ENCODE measurements around the gene CCL27.
A peak's percentile ranks its signal among the peaks of the same experiment; 100 is the strongest.

The CCL27 gene, protein sequence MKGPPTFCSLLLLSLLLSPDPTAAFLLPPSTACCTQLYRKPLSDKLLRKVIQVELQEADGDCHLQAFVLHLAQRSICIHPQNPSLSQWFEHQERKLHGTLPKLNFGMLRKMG

DNA sequence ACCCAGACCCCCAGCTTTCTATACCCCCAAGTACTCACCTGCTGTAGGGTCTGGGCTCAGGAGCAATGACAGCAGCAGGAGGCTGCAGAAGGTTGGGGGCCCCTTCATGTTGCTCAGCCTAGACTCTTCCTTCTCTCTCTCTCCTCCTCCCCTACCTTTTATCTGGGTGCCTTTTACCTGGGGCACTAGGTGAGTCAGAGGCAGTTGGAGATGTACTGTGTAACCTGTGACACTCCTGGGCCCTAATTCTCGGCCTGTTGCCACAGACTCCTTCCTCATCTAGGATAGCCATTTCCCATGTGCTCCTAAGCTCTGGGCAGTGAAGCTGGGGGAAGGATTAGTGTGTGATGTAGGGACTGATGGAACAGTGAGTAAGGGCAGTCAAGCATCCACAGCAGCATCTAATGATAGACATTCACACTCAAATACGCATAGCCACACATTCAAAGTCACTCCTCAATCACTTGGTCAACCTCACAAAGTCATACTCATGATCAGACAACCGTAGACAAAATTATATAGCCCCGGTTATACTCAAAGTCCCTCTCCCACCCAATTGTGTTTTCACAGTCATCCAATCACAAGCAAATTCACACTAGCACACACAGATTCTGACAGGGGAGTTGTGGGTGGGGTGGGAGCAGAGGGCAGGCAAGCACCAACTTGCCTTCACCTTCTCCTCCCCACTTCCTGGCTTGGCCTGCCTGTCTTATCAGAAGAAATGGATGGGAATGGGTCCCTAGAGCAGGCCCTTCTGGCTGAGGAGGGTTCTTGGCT, at the start of gene CCL27:
Gene CCL27, minus strand, starts transcription at position 132 of the 777 bp plus-strand sequence. Its CDS starts 24 bp downstream, at position 108.
- DNase-seq (ENCODE audit: low read depth in 2 of 2), result no peak

DNA sequence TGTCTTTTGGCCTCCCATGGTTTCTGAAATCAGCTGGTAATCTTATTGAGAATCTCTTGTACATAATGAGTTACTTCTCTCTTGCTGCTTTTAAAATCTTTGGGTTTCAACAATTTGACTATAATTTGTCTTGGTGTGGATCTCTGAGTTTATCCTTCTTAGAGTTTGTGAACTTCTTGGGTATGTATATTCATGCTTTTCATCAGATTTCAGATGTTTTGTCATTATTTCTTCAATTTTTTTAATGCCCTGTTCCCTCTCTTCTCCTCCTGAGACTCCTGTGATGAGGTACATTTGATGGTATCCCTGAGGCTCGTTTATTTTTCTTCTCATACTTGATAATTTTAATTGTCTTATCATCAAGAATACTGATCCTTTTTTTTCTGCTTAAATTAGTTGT, 49.7 kb upstream of the CCL27 start:
- no peak for DNase-seq (ENCODE audit: low read depth in 2 of 2)

DNA sequence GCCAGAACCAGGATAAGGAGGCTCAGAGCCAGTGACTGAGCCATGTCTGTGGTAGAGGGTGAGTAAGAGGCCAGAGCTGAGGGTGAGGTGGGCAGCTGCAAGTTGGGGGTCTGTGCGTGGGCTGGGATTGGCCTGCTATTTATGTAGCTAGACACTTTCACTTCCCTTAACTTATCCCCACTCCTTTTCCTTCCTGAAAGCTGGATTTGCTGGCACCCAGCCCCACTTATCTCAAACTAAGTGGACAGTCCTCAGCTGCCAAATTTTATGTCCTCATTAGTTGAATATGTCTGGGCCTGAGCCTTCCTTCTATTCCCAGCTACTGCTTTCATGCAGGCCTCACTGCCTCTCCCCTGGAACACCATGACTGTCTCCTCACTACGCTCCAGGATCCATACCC, 47.6 kb upstream of the CCL27 start, which contains the start of gene CCL21:
Gene CCL21, minus strand, starts transcription at position 114 of the 400 bp plus-strand sequence. Its CDS starts 70 bp downstream, at position 44.
- no peak for DNase-seq (ENCODE audit: low read depth in 2 of 2)

DNA sequence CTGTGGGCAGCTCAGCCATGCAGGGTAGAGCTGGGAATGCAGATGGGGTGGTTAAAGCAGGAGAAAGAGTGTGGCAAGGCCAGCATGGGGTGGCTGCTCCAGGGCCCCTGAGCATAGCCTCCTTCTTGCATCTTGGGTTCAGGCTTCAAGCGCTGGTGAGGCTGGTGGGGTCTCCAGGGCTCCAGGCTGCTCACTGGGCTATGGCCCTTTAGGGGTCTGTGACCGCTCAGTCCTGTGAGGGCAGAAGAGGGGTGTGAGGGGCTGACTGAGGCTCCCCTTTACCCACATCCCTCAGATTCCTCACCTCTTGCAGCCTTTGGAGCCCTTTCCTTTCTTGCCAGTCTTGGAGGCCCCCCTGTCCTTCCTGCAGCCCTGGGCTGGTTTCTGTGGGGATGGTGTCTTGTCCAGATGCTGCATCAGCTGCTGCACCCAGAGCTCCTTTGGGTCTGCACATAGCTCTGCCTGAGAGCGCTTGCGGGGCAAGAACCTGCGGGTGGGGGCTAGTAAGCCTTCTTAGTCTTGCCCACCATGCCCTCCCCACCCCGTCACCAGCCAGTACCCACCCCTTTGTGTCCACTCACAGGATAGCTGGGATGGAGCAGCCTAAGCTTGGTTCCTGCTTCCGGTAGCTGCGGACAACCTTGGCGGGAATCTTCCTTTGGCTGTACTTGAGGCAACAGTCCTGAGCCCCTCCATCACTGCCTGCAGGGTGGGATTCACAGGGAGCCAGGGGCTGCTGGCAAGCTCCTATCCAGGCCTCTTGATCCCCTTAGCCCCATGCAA, 46.9 kb upstream of the CCL27 start:
- DNase-seq (ENCODE audit: low read depth in 2 of 2), result no peak

DNA sequence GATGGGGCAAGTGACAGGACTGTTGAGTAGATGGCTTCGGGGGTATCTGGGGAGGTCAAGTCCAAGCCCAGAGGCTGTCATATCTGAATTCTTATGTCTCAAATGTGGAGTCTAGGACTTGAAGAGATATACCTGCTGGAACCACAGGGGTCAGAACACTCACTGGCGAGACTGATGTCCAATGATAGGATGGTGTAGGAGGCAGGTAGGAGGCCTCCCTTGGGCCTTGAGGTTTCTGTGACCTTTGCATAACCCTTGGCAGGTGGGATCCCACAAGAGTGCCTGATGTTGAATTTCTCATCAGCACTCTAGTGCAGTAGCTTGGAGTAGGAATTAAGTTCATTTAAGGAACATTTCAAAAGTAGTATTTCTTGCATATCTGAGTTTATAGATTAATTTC, 44.7 kb upstream of the CCL27 start:
- no peak for DNase-seq (ENCODE audit: low read depth in 2 of 2)

DNA sequence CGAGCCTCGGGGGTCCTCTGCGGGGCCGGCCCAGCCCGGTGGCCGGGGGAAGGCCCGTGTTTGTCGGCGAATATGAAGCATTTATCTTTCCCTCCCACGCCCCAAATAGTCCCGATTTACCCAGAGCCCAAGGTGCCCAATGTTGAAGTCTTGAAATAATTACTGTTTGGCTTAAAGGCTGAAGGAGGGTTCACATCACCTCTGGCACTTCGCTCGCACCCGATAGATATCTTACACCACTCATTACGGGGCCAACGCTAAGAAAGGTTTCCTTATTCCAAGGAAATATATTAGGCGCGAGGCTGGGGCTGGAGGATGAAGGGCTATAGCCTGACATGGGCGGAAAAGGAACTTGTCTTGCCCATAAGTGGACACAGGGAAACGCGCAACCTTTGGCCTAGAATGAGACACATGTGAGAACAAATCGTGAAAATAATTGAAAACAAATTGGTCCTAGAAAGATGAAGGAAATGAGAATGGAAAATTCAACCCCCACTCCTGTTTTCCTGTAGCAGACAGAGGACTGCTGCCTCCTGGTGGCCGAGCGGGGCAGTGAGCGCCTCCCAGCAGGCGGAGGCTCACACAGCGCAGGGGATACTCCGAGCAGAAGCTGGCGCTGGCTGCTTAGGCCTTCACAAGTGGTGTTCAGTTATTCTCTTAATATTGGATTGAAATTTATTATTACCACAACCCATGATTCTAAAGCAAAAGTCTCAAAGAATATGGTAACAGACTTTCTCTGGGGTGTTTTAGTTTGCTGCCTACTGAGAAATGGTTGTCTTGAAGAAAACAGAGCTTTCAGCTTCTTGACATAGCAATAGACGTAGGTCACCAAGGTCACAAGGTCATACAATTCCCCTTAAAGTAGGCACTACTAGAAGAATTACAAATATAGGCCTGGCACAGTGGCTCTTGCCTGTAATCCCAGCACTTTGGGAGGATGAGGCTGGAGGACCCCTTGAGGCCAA, 39.6 kb upstream of the CCL27 start:
- peak; percentile 81 to 82 for DNase-seq (ENCODE audit: low read depth in 2 of 2)

DNA sequence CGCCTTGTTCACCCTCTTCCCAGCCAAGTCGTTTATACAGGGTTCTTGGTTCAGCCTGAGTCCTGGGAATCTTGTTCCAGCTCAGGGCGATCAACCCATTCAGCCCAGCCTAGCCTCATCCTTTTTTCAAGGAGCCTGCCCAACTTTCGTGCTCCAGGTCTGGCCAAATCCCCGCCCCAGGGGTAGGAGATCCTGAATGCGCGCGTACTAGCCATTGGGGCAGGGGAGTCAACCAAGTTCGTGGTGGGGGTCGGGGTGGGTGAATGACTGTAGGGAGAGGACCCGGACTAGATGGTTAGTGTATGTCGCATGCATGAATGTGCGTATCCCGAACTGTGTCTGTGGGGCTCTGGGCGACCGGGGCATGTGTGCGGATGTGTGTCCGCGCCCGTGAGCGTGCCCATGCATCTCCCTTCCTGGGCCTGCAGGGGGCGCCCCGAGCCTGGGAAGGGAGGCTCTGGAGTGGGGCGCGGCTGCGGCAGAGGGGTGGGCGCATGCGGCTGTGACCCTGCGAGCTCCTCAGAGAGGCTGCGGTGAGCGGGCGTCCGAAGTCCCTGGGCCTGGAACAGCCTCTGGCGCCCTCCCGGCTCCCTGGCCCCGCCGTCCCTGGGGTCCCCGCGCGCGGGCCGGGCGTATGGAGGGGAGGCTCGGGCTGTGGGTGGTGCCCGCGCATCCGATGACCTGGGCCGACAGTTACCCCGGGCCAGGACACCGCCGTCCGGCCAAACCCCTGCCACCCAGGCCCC, 38.7 kb upstream of the CCL27 start:
- DNase-seq (ENCODE audit: low read depth in 2 of 2), result peak; percentile 72 to 76

DNA sequence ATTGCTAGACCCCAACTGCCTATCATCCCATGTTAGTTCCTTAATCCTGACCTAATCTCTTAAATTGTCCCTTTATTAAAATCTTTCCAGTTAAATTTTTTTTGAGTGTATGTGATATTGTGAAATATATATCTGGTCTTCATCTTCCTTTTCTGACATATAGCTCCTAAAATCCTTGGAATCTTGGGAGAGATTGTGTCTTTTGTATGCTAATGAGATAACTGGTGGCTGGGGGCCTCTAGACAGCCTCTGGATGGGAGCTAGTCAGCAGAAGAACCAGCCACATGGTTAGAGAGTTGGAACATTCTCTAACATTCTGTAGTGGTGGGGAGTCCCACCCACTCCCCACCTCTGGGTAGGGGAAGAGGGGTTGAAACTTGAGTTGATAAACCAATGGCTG, 32.4 kb upstream of the CCL27 start:
- DNase-seq (ENCODE audit: low read depth in 2 of 2), result no peak

DNA sequence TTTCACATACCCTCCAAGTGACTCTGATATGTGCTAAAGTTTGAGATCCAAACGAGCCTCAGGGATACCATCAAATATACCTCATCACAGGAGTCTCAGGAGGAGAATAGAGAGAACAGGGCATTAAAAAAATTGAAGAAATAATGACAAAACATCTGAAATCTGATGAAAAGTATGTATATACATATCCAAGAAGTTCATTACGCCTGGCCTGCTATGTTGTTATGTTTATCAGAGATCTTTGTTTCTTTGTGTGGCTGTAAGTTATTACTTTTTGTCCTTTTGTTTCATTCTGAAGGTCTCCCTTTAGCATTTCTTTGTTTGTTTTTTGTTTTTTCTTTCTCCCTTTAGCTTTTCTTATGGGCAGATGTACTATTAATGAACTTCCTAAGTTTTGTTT, 31.1 kb upstream of the CCL27 start:
- DNase-seq (ENCODE audit: low read depth in 2 of 2), result no peak

DNA sequence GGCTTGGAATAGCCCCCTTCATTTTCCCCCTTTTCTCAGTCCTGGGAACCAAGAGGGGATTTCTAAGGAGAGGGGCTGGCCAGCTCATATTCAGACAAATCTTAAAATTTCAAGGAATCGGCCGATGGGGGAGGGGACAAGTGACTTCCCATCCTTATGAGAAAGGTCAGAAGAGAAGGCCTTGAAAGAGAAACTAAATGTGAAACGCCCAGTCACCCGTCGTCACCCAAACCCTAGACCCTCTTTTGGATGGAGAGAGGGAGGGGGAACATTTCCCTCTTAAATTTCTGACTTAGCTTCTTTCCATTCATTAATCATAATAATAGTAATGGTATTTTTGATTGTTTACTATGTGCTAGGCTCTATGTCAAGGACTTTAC, 29.5 kb upstream of the CCL27 start:
- no peak for DNase-seq (ENCODE audit: low read depth in 2 of 2)

DNA sequence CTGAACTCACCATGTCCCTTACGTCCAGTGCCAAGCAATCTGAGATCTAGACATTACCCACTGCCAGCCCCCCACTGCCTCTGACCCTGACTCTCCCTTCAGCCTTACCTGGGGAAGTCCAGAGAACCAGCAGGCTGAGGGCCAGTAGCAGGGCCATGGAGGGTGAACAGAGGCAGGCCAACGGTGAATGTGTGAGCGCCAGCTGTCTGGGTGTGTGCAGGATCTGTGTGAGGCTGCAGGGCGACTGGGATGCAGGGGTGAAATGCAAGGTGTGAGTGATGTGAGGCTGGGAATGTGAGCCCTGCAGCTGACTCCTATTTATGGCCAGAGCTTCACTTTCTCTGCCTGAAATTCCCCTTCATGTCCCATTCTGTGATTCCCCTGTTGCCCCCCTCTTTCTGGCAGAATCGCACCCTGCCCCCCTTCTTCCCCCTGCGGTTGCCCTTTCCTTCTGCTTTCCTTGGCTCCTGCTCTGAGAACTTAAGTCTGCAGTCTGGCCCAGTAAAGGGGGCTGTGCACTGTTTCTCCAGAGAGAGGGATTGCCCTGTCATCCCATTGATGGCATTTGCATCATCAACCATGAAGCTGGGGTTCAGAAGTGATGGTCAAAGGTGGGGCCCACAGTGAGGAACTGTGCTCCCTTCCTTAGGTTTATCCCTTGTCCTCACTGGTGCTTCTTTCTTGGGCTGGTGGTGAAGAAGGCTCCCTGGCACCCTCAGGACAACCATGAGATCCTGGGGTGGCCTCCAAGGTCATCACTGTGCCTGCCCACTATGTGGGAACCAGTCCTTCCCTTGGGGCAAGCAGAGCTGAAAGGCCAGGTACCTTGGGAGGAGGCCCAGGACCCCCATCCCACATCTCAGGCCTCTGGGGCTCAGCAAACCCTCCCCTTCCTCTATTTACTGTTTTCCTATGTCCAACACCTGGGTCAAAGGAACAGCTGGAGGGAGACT, 28.8 kb upstream of the CCL27 start, which contains the start of gene CCL19:
Gene CCL19, minus strand, starts transcription at position 294 of the 953 bp plus-strand sequence. Its CDS starts 137 bp downstream, at position 157.
- no peak for DNase-seq (ENCODE audit: low read depth in 2 of 2)

DNA sequence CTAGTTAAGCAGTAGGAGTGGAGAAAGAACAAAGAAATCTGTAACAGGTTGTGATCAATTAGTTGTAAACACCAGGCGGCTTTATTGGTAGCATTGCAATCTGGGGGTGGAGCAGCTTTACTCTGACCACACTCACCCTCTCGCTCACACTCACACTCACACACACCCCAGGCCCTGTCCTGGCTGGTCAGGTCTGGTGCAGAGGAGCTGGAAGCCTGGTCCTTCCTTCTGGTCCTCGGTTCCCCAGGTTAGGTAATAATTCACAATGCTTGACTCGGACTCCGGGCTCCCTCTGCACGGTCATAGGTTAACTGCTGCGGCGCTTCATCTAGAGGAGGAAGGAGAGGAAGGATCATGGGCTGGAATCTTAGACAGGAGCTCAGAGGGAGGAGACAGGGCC, 27.1 kb upstream of the CCL27 start:
- no peak for DNase-seq (ENCODE audit: low read depth in 2 of 2)

DNA sequence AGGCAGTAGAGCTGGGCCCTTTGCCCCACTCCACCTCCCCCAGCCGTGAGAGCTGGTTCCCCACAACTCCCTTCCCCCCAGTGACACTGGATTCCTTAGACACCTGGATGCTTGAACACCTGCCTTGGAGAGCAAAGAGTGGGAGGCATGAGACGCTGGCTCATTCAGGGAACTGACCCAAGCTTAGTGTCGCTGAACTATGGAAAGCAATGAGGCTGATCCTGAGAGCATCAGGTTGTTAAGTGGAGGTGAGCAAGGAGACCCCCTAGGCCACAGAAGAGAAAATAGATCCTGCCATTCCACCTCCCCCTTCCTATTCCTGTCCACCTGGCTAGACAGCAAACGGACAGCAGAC, 26.6 kb upstream of the CCL27 start:
- no peak for DNase-seq (ENCODE audit: low read depth in 2 of 2)

DNA sequence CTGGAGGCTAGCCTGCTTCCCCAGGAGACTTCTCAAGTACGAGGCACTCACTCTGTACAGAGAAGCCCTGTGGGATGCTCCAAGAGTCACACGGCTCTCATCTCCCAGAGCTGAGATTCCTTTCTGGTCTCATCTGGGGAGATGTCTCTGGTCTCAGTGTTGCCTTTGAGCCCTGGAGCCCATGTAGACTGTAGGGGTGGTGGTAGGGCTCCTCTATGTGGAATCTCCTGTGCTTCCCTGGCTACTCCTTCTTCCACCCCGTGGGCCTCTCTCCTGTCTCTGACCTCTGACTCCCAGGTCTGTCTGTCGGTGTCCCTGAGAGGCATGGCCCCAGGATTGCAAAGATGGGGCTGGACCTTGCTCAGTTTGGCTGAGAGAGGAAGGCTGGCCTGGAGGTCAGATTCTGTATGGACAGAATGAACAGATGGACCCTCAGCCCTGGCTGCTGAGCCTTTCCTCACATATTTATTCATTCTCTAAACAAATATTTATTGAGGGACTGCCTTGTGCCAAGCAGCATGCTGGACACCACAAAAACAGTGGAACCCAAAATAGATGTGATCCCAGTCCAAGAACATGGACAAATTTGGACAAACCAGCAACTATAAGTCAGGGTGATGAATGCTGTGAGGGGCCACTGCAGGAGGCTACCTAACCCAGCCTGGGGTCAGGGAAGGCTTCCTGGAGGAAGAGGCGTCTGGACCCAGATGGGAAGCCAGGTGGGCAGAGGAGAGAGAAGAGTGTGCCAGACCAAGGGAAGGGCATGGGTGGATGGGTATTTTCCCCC, 26.1 kb upstream of the CCL27 start:
- no peak for DNase-seq (ENCODE audit: low read depth in 2 of 2)

DNA sequence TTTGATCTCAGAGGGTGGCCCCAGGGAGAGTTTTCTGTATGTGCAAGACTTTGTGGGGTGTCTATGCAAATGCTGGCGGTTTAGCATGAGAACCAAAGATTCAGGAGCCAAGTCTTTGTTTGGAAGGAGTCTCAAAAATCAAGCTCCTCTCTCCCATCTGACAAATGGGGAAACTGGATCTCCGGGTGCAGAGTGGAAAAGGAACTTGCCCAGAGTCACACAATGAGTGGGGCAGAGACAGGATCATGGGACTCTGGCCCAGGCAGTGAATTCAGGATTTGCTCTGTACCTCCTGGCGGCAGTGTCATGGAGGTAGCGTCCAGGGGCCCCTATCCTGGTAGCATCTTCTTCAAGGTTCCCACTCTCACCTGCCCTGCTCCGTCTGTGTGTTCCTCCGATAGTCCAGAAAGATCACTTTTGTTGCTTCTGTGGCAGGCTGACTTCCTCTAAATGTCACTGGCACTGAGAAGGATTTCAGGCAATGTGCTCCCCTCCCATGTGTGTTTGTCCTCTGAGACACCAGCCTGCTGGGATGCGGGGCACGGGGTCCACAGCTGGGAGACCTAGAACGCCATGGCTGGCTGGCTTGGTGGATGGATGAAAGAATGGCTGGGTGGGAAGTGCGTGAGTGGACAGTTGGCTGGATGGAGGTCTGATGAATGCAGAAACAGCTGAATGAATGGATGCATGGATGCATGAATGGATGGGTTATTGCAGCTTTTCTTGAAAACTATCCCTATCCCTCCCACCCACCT, 25.0 kb upstream of the CCL27 start:
- no peak for DNase-seq (ENCODE audit: low read depth in 2 of 2)

DNA sequence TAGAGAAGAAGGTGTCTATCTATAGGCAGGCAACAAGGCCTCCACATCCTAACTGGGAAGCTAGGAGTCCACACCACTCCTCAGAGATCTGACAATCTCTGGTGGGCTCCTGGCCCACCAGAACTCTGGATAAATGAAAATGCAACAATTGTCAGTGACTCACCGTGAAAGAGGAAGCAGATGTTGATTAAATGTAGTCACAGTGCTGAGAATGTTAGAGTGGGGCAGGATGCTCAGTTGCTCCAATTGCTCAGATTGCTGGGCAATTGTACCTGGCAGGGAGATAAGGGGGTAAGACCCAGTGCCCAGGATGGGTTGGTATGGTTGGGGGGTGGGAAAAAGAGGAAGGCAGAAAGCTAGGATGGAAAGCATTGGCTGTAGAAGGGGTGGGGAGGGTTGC, 24.3 kb upstream of the CCL27 start:
- DNase-seq (ENCODE audit: low read depth in 2 of 2), result no peak

DNA sequence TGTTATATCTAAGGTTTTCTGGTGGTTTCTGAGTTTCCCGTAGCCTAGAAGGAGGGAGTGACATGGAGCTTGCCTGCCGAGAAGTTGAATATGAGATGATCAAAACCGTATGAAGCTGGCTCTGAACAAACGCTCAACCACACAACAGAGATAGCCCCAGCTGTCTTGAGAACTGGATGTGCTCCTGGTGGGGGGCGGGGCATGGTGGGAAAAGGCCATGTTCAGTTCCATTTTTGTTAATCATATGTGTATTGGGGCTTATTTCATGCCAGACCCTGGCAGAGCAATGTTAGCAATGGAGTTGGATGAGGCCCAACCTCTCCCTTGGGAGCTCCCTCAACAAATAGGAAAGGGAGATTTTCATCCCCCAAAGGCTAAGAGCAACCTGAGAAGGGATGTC, 23.8 kb upstream of the CCL27 start:
- no peak for DNase-seq (ENCODE audit: low read depth in 2 of 2)

DNA sequence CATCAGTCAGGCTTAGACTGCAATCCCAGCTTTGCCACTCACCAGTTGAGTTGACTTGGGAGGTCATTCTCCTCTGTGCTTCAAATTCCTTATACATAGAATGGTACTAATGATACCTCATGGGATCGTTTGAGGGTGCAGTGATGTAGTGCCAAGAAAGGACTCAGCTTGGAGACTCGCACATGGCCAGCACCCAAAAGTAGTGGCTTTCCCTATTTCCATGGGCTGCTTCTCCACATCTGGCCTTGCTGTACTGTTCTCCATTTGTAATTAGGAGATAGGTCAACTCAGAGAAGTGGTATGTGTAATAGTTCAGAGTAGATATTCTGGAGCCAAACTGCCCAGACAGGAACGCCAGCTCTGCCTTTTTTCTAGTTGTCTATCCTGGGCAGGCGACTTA, 23.1 kb upstream of the CCL27 start:
- no peak for DNase-seq (ENCODE audit: low read depth in 2 of 2)

Data from stimulated activated CD4-positive, alpha-beta T cell treated with anti-CD3 and anti-CD28 coated beads, Interleukin-4, amount 100 ng/mL, for 48 hours (primary cell).